ENCODE data around the gene C16orf74.

DNA sequence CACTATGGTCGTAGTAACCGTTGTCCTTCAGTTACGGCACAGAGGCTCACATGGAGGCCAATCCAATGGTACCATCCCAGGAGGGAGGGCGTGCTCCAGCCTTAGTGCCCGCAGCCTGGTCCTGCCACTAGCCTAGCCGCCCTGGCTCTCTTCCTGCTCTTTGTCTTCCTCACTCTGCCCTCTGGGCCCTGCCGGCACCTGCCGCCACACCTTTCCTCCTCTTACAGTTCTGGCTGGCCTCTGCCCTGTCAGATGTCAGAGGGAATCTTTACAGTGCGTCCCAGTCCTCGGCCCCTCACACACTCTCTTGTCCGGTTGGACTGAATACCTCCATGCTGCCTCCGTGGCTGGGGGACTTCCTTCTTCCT, 85.5 kb downstream of the C16orf74 start:
- TF ChIP-seq, protein P1, sequence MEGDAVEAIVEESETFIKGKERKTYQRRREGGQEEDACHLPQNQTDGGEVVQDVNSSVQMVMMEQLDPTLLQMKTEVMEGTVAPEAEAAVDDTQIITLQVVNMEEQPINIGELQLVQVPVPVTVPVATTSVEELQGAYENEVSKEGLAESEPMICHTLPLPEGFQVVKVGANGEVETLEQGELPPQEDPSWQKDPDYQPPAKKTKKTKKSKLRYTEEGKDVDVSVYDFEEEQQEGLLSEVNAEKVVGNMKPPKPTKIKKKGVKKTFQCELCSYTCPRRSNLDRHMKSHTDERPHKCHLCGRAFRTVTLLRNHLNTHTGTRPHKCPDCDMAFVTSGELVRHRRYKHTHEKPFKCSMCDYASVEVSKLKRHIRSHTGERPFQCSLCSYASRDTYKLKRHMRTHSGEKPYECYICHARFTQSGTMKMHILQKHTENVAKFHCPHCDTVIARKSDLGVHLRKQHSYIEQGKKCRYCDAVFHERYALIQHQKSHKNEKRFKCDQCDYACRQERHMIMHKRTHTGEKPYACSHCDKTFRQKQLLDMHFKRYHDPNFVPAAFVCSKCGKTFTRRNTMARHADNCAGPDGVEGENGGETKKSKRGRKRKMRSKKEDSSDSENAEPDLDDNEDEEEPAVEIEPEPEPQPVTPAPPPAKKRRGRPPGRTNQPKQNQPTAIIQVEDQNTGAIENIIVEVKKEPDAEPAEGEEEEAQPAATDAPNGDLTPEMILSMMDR (IDR thresholded peaks at IDR 0.05; ENCODE audit: low read depth, low read length), result no peak
- TF ChIP-seq POLR2A (IDR thresholded peaks at IDR 0.05; ENCODE audit: extremely low read depth, insufficient read length) (no peak), MYC (IDR thresholded peaks at IDR 0.05; ENCODE audit: low read depth, low read length) (no peak)
- TF ChIP-seq, protein P2, sequence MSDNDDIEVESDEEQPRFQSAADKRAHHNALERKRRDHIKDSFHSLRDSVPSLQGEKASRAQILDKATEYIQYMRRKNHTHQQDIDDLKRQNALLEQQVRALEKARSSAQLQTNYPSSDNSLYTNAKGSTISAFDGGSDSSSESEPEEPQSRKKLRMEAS (IDR thresholded peaks at IDR 0.05; ENCODE audit: low read depth, low read length), result no peak

Data from NB4 (cell line).